OCI-LY7 (cell line): ENCODE measurements around the gene RPS6KA5. TPM values are rescaled to one million over a fixed set of nuclear protein-coding genes. Genes with fewer than 3 reads are reported as not detected.

Experiments used
- BruUV-seq: library from RNA; stranded (reverse); fragments of 400-500 nt; replicated peaks from 2 replicates; lab custom pipeline; 2021; lab: Mats Ljungman, UMichigan
- CTCF ChIA-PET: fragments of 300-600 bp; sonication (Branson Sonifier 250); formaldehyde crosslinking; loops from one replicate; lab custom pipeline; 2022; ENCODE audit warnings: antibody characterized with exemption; ENCODE audit not compliant: unreplicated experiment; lab: Charles Lee
- POLR2A ChIA-PET: fragments of 300-600 bp; sonication (Branson Sonifier 250); formaldehyde crosslinking; loops from one replicate; lab custom pipeline; 2022; ENCODE audit warnings: antibody characterized with exemption; lab: Charles Lee
- DNase-seq: peaks from one replicate; pipeline ENCODE4 v3.0.0-alpha.2; 2015; ENCODE audit warnings: low spot score
- H2AFZ ChIP-seq: fragments of 200-600 bp; sonication (generic), shearing (Covaris generic); 2 replicates; pipeline ENCODE4 v1.6.1; 2014; ENCODE audit warnings: mild to moderate bottlenecking, antibody characterized with exemption, low read length, moderate library complexity
- H3K27ac ChIP-seq: fragments of 200-600 bp; sonication (generic); 2 replicates; pipeline ENCODE4 v1.5.1; 2014; ENCODE audit warnings: mixed run types, low read depth, mild to moderate bottlenecking, moderate library complexity, low read length, inconsistent platforms; ENCODE audit not compliant: poor library complexity, severe bottlenecking
- H3K36me3 ChIP-seq: fragments of 200-600 bp; sonication (generic); 2 replicates; pipeline ENCODE4 v1.6.1; 2014; ENCODE audit warnings: mild to moderate bottlenecking, antibody characterized with exemption, low read length, moderate library complexity, mixed read lengths; ENCODE audit not compliant: insufficient read depth
- H3K4me1 ChIP-seq: fragments of 200-600 bp; sonication (generic); 2 replicates; pipeline ENCODE4 v1.5.1; 2014; ENCODE audit warnings: mild to moderate bottlenecking, low read length; ENCODE audit not compliant: insufficient read depth, poor library complexity, severe bottlenecking
- H3K4me2 ChIP-seq: fragments of 200-600 bp; sonication (generic); 2 replicates; pipeline ENCODE4 v1.6.1; 2014; ENCODE audit warnings: mild to moderate bottlenecking, low read length
- H3K4me3 ChIP-seq: fragments of 200-600 bp; sonication (generic); 2 replicates; pipeline ENCODE4 v1.5.1; 2014; ENCODE audit warnings: mild to moderate bottlenecking, low read depth, low read length; ENCODE audit not compliant: poor library complexity, severe bottlenecking
- H3K79me2 ChIP-seq: fragments of 200-600 bp; sonication (generic); 2 replicates; pipeline ENCODE4 v1.6.1; 2016; ENCODE audit warnings: low read depth, mild to moderate bottlenecking, low read length, moderate library complexity, mixed read lengths; ENCODE audit not compliant: insufficient read depth
- H3K9me2 ChIP-seq: fragments of 200-600 bp; sonication (generic); 2 replicates; pipeline ENCODE4 v1.6.1; 2016; ENCODE audit warnings: mild to moderate bottlenecking, low read length, mixed read lengths; ENCODE audit not compliant: insufficient read depth
- H3K9me3 ChIP-seq: fragments of 200-600 bp; sonication (generic); 2 replicates; pipeline ENCODE4 v1.6.1; 2014; ENCODE audit warnings: mild to moderate bottlenecking, mixed run types, low read length, mixed read lengths
- H4K20me1 ChIP-seq: fragments of 200-600 bp; sonication (generic); 2 replicates; pipeline ENCODE4 v1.6.1; 2014; ENCODE audit warnings: mild to moderate bottlenecking, antibody characterized with exemption, low read length, moderate library complexity, mixed read lengths; ENCODE audit not compliant: insufficient read depth
- CTCF ChIP-seq: fragments of 200-600 bp; sonication (generic); conservative IDR thresholded peaks from 2 replicates; pipeline ENCODE4 v1.5.1; 2014; ENCODE audit warnings: mild to moderate bottlenecking, antibody characterized with exemption, low read length, moderate library complexity, mixed read lengths
- EZH2phosphoT487 ChIP-seq: fragments of 200-600 bp; sonication (generic); IDR thresholded peaks from 2 replicates; pipeline ENCODE4 v1.6.1; 2018; ENCODE audit warnings: low read depth, borderline replicate concordance, mild to moderate bottlenecking, mixed run types, antibody characterized with exemption, low read length, moderate library complexity, mixed read lengths
- intact Hi-C: fragments of 100-400 bp; cut with micrococcal nuclease; formaldehyde crosslinking; loops from one replicate; pipeline ENCODE4 v1.10.0; 2022; ENCODE audit not compliant: unreplicated experiment
- total RNA-seq, 2 experiments: library from RNA; depleted of rRNA in 1 of 2; stranded (reverse); fragments of >200 nt in 1 of 2; shearing (Covaris generic) in 1 of 2; gene quantifications; 2 replicates each; pipeline ENCODE4 v1.2.3, GENCODE V29; 2014 to 2022

RPS6KA5 gene
- total RNA-seq, 2 experiments from 2014 or later = 9.6 to 12.7 TPM

DNA sequence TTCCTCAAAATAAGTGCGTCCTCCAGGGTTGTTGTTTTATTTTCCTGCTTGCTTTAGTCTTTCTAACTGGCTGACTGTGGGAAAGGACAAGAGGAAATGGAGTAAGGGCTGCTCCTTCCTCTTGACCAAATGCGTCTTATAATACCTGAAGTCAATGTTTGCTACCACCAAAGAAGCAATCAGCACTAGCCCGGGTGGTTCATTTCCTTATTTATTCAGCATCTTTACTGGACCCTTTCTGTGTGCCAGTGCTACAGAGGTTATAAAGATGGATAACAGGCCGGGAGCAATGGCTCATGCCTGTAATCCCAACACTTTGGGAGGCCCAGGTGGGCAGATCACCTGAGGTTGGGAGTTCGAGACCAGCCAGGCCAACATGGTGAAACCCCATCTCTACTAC is 15.1 kb upstream of the RPS6KA5 start:
- H3K4me1 ChIP-seq = peaks cover 8% of the 10 kb centered on the region

GRCh38 chr14:91070572-91070971 is 10.1 kb upstream of the RPS6KA5 start:
- intact Hi-C loops = no loop called here
- no peak for TF ChIP-seq EZH2phosphoT487
- TF ChIP-seq CTCF = no peak
- POLR2A ChIA-PET = interaction anchor here (0.7 kb wide), 1 partner anchor 45 kb away, joined by 3 read pairs; no protein-coding TSS in a partner anchor

More for the DNA sequence above, 15.1 kb upstream of the RPS6KA5 start:
- H3K4me3 ChIP-seq = no peak overlapping the region
- H3K79me2 ChIP-seq = no peaks in the 10 kb centered on the region
- no peak for DNase-seq
- intact Hi-C loops = no loop called here
- POLR2A ChIA-PET = no interaction called here
- TF ChIP-seq CTCF = no peak
- TF ChIP-seq EZH2phosphoT487 = no peak
- no peak overlapping the region for H3K27ac ChIP-seq
- H4K20me1 ChIP-seq = no peaks in the 10 kb centered on the region
- H3K9me2 ChIP-seq = no peaks in the 10 kb centered on the region
- H3K36me3 ChIP-seq = no peaks in the 10 kb centered on the region
- H3K9me3 ChIP-seq = no peaks in the 10 kb centered on the region
- CTCF ChIA-PET = no interaction called here
- no peak overlapping the region for H3K4me2 ChIP-seq
- BruUV-seq = no TSS peak
- H2AFZ ChIP-seq = no peak overlapping the region

GRCh38 chr14:91068642-91069041 is 8.2 kb upstream of the RPS6KA5 start:
- DNase-seq = no peak
- no peak for TF ChIP-seq EZH2phosphoT487
- TF ChIP-seq CTCF = no peak
- Histone ChIP-seq H3K9me2 (no peaks in the 10 kb centered on the region), H3K27ac (no peak overlapping the region), H3K79me2 (no peaks in the 10 kb centered on the region), H3K4me1 (peaks cover 15% of the 10 kb centered on the region), H3K4me2 (no peak overlapping the region), H4K20me1 (no peaks in the 10 kb centered on the region), H2AFZ (no peak overlapping the region), H3K4me3 (no peak overlapping the region), H3K9me3 (no peaks in the 10 kb centered on the region; the same call in 1 of the 2 replicates), H3K36me3 (no peaks in the 10 kb centered on the region)
- ChIA-PET CTCF (no interaction called here), POLR2A (no interaction called here)
- BruUV-seq = no TSS peak
- intact Hi-C loops = loop anchor here (10.0 kb wide), 1 partner anchor 216 kb away; no protein-coding TSS in a partner anchor

More at GRCh38 chr14:91070572-91070971, 10.1 kb upstream of the RPS6KA5 start:
- Histone ChIP-seq H3K27ac (no peak overlapping the region), H3K36me3 (no peaks in the 10 kb centered on the region), H3K9me2 (no peaks in the 10 kb centered on the region), H2AFZ (no peak overlapping the region), H4K20me1 (no peaks in the 10 kb centered on the region), H3K79me2 (no peaks in the 10 kb centered on the region), H3K4me2 (no peak overlapping the region), H3K4me1 (peaks cover 12% of the 10 kb centered on the region), H3K9me3 (no peaks in the 10 kb centered on the region), H3K4me3 (no peak overlapping the region)
- BruUV-seq = no TSS peak
- DNase-seq = no peak
- CTCF ChIA-PET = no interaction called here
